K562 (cell line): ENCODE measurements around the gene SHFL. TPM values are rescaled to one million over a fixed set of nuclear protein-coding genes. Genes with fewer than 3 reads are reported as not detected.

Experiments
- ARHGAP35 ChIP-seq: fragments of 450-650 bp; IDR thresholded peaks from 2 replicates; pipeline ENCODE4 v1.6.1; 2018; ENCODE audit not compliant: partially characterized antibody
- CXXC5 ChIP-seq: fragments of 250-450 bp; sonication (Bioruptor Pico); IDR thresholded peaks from 2 replicates; pipeline ENCODE4 v1.8.0; 2022; ENCODE audit warnings: inconsistent platforms, mild to moderate bottlenecking, moderate library complexity
- DDX20 ChIP-seq: fragments of 450-650 bp; IDR thresholded peaks from 2 replicates; pipeline ENCODE4 v1.6.1; 2016; ENCODE audit warnings: missing genetic modification characterization, low read depth, mild to moderate bottlenecking, missing compliant biosample characterization, moderate library complexity
- ELF1 ChIP-seq: fragments of 200-800 bp; sonication (Bioruptor generic); IDR thresholded peaks from 2 replicates; pipeline ENCODE4 v1.6.1; 2016; ENCODE audit warnings: missing genetic modification characterization, missing compliant biosample characterization
- GATAD2B ChIP-seq: fragments of 450-650 bp; IDR thresholded peaks from 2 replicates; pipeline ENCODE4 v1.6.1; 2017; ENCODE audit warnings: mild to moderate bottlenecking, borderline replicate concordance
- MAZ ChIP-seq, 2 experiments: fragments of 450-650 bp in 1 of 2; sonication (generic) in 1 of 2; formaldehyde crosslinking; IDR thresholded peaks in 1 of 2; conservative IDR thresholded peaks in 1 of 2; 2 replicates each; pipeline versions ENCODE4 v1.4.0 to v1.5.0; 2020; ENCODE audit warnings: mild to moderate bottlenecking in 1 of 2, missing genetic modification reagents in 1 of 2
- NR3C1 ChIP-seq: sonication (generic); formaldehyde crosslinking; IDR thresholded peaks from 2 replicates; pipeline ENCODE4 v1.8.1; 2022; ENCODE audit warnings: missing genetic modification reagents
- POLR2A ChIP-seq: fragments of 450-650 bp; conservative IDR thresholded peaks from 2 replicates; pipeline ENCODE4 v1.6.1; 2016
- POLR2AphosphoS2 ChIP-seq: IDR thresholded peaks from 2 replicates; pipeline ENCODE4 v1.6.1; 2012; ENCODE audit warnings: low read length, improper control_type of control experiment
- POLR2B ChIP-seq: fragments of 450-650 bp; IDR thresholded peaks from 2 replicates; pipeline ENCODE4 v1.6.1; 2018; ENCODE audit warnings: low read depth; ENCODE audit not compliant: partially characterized antibody
- POLR2G ChIP-seq: fragments of 200-400 bp; formaldehyde crosslinking; IDR thresholded peaks from 2 replicates; pipeline ENCODE4 v1.6.1; 2017; ENCODE audit warnings: low read depth, mild to moderate bottlenecking, antibody characterized with exemption, low read length, moderate library complexity
- PPARD ChIP-seq: fragments of 250-450 bp; sonication (Bioruptor Pico); IDR thresholded peaks from 2 replicates; pipeline ENCODE4 v1.8.0; 2022; ENCODE audit warnings: inconsistent platforms, mild to moderate bottlenecking, moderate library complexity
- RBM14 ChIP-seq: fragments of 200-400 bp; formaldehyde crosslinking; IDR thresholded peaks from 2 replicates; pipeline ENCODE4 v1.6.1; 2018; ENCODE audit warnings: low read depth, mild to moderate bottlenecking, low read length, moderate library complexity, borderline replicate concordance; ENCODE audit not compliant: insufficient read depth
- SUPT5H ChIP-seq: fragments of 450-650 bp; IDR thresholded peaks from 2 replicates; pipeline ENCODE4 v1.6.1; 2016
- TEAD2 ChIP-seq: fragments of 450-650 bp; IDR thresholded peaks from 2 replicates; pipeline ENCODE4 v1.6.1; 2016; ENCODE audit warnings: missing genetic modification characterization, control low read depth, missing compliant biosample characterization
- U2AF2 ChIP-seq: fragments of 200-400 bp; formaldehyde crosslinking; optimal IDR thresholded peaks from 2 replicates; pipeline ENCODE3; 2017; ENCODE audit warnings: low read depth, mild to moderate bottlenecking, low read length
- ZNF124 ChIP-seq: sonication (generic); formaldehyde crosslinking; IDR thresholded peaks from 2 replicates; pipeline ENCODE4 v1.8.1; 2022; ENCODE audit warnings: missing genetic modification reagents
- ZNF408 ChIP-seq: fragments of 250-450 bp; sonication (Bioruptor Pico); IDR thresholded peaks from 2 replicates; pipeline ENCODE4 v1.4.0; 2020; ENCODE audit warnings: low read depth, mild to moderate bottlenecking, moderate library complexity
- ZNF77 ChIP-seq: fragments of 250-450 bp; sonication (Bioruptor Pico); IDR thresholded peaks from 2 replicates; pipeline ENCODE4 v1.5.0; 2020
- ZNF780A ChIP-seq: fragments of 250-450 bp; sonication (Bioruptor Pico); IDR thresholded peaks from 2 replicates; pipeline ENCODE4 v1.5.0; 2021; ENCODE audit warnings: mild to moderate bottlenecking
- polyA plus RNA-seq, 8 experiments: library from polyadenylated mRNA; depleted of rRNA in 4 of 8; stranded (reverse) in 5 of 8; unstranded in 3 of 8; fragments of >200 nt; fragmentation: Nextera tagmentation in 2 of 8; fragmentation: Illumina TruSeq in 1 of 8; extraction: Ambion mirVana in 2 of 8; extraction: Trizol in 1 of 8; gene quantifications; 2 replicates each; pipeline versions ENCODE4 v1.2.1 to v1.2.3, GENCODE V29; 2011 to 2014; ENCODE audit warnings: inconsistent platforms in 1 of 8, missing spikeins in 1 of 8
- total RNA-seq, 7 experiments: library from RNA; depleted of rRNA in 6 of 7; stranded (reverse); fragments of >200 nt in 6 of 7; fragmentation: Illumina TruSeq in 2 of 7; extraction: Trizol in 2 of 7; gene quantifications; 2 replicates each; pipeline versions ENCODE4 v1.2.1 to v1.2.3, GENCODE V29; 2011 to 2021; ENCODE audit warnings: low replicate concordance in 1 of 7
- TF ChIP-seq, protein P1 (sequence below): fragments of 450-650 bp; formaldehyde crosslinking; IDR thresholded peaks from 2 replicates; pipeline ENCODE4 v1.4.0; 2020; ENCODE audit warnings: mild to moderate bottlenecking, moderate library complexity
- TF ChIP-seq, protein P2 (sequence below): sonication (generic); formaldehyde crosslinking; IDR thresholded peaks from 2 replicates; pipeline ENCODE4 v1.8.0; 2022; ENCODE audit warnings: missing genetic modification reagents, mild to moderate bottlenecking, borderline replicate concordance
- TF ChIP-seq, protein P3 (sequence below): sonication (generic); formaldehyde crosslinking; IDR thresholded peaks from 2 replicates; pipeline ENCODE4 v1.8.1; 2022; ENCODE audit warnings: missing genetic modification reagents

Gene SHFL
- total and polyA plus RNA-seq, 9 of the 15 experiments (the other 6 are each of a cell fraction or from before 2014, with no cell fraction given), result 1.5 to 25.7 (median 13.0) TPM

DNA sequence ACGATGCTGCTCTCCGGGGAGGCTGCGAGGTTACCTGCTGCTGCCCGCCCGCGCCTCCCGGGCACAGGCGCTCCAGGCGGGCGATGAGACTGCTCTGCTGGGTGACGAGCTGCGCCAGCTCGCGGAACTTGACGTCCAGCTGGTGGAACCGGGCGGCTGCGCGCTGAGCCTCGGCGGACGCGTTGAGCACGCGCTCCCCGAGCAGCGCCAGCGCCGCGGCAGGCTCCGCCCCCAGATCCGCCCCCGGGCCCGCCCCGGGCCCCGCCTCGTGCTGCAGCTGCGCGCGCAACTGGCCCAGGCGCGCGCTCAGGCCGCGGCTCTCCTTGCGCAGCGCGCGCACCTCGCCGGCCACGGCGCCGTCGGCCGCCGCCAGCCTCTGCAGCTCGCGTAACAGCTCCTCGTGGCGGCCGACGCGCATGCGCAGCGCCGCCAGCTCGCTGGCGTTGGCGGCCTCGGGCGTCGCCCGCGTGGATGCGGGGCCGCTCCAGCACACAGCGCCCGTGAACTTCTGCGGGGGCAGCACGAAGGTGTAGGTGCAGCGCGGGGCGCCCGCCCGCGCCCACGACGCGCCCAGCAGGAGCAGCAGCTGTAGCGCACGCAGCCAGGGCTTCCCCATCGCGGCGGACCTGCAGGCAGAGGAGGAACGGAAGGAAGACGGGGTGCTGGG lies 10.0 kb downstream of the SHFL start (continued):
- TF ChIP-seq, protein P1, sequence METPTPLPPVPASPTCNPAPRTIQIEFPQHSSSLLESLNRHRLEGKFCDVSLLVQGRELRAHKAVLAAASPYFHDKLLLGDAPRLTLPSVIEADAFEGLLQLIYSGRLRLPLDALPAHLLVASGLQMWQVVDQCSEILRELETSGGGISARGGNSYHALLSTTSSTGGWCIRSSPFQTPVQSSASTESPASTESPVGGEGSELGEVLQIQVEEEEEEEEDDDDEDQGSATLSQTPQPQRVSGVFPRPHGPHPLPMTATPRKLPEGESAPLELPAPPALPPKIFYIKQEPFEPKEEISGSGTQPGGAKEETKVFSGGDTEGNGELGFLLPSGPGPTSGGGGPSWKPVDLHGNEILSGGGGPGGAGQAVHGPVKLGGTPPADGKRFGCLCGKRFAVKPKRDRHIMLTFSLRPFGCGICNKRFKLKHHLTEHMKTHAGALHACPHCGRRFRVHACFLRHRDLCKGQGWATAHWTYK (CRISPR knock-in tag), result peak; percentile 64; the same call in 1 of the 2 replicates
- no peak for TF ChIP-seq U2AF2
- no peak for TF ChIP-seq ARHGAP35
- TF ChIP-seq RBM14, result no peak
- TF ChIP-seq SUPT5H, result peak; percentile 58
- TF ChIP-seq TEAD2 (tag), result no peak
- TF ChIP-seq ZNF77 (CRISPR knock-in tag), result no peak
- TF ChIP-seq POLR2AphosphoS2, result no peak
- TF ChIP-seq, protein P2, sequence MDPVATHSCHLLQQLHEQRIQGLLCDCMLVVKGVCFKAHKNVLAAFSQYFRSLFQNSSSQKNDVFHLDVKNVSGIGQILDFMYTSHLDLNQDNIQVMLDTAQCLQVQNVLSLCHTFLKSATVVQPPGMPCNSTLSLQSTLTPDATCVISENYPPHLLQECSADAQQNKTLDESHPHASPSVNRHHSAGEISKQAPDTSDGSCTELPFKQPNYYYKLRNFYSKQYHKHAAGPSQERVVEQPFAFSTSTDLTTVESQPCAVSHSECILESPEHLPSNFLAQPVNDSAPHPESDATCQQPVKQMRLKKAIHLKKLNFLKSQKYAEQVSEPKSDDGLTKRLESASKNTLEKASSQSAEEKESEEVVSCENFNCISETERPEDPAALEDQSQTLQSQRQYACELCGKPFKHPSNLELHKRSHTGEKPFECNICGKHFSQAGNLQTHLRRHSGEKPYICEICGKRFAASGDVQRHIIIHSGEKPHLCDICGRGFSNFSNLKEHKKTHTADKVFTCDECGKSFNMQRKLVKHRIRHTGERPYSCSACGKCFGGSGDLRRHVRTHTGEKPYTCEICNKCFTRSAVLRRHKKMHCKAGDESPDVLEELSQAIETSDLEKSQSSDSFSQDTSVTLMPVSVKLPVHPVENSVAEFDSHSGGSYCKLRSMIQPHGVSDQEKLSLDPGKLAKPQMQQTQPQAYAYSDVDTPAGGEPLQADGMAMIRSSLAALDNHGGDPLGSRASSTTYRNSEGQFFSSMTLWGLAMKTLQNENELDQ (CRISPR knock-in tag), result no peak
- peak; percentile 90 for TF ChIP-seq POLR2G
- TF ChIP-seq NR3C1 (CRISPR knock-in tag), result peak; percentile 95
- TF ChIP-seq POLR2B, result peak; percentile 35
- no peak for TF ChIP-seq ZNF408 (CRISPR knock-in tag)
- peak; percentile 96 for TF ChIP-seq CXXC5
- no peak for TF ChIP-seq ZNF780A (CRISPR knock-in tag)
- no peak for TF ChIP-seq ZNF124 (CRISPR knock-in tag)
- TF ChIP-seq MAZ (CRISPR knock-in tag; conservative IDR thresholded peaks at IDR 0.05 in 1 of 2, IDR thresholded peaks at IDR 0.05 in 1 of 2), result peak; percentile 51 to 55; a peak in 3 of 4 replicates
- peak; percentile 77 for TF ChIP-seq POLR2A
- no peak for TF ChIP-seq DDX20 (tag)
- no peak for TF ChIP-seq ELF1 (tag)
- TF ChIP-seq, protein P3, sequence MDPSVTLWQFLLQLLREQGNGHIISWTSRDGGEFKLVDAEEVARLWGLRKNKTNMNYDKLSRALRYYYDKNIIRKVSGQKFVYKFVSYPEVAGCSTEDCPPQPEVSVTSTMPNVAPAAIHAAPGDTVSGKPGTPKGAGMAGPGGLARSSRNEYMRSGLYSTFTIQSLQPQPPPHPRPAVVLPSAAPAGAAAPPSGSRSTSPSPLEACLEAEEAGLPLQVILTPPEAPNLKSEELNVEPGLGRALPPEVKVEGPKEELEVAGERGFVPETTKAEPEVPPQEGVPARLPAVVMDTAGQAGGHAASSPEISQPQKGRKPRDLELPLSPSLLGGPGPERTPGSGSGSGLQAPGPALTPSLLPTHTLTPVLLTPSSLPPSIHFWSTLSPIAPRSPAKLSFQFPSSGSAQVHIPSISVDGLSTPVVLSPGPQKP (CRISPR knock-in tag), result no peak
- no peak for TF ChIP-seq PPARD
- no peak; the same call in 1 of the 2 replicates for TF ChIP-seq GATAD2B
